ENCODE data around the gene ADCY9.

The ADCY9 gene

GRCh38 chr16:3950343-3951193, 165.7 kb downstream of the ADCY9 start:
- H3K4me2 ChIP-seq (ENCODE audit: low read depth, low read length, poor library complexity, severe bottlenecking), result no peak overlapping the region
- H3K4me3 ChIP-seq (ENCODE audit: insufficient read depth, low read length, poor library complexity, severe bottlenecking), result no peak overlapping the region
- no peaks in the 10 kb centered on the region for H3K9me3 ChIP-seq (ENCODE audit: insufficient read depth, low read length)
- no peaks in the 10 kb centered on the region for H3K36me3 ChIP-seq (ENCODE audit: low read length)
- H4K20me1 ChIP-seq (ENCODE audit: low read depth, low read length), result no peaks in the 10 kb centered on the region
- H3K9ac ChIP-seq (ENCODE audit: low read length), result no peak overlapping the region
- no peaks in the 10 kb centered on the region for H3K27me3 ChIP-seq (ENCODE audit: low read length)
- H3F3A ChIP-seq (ENCODE audit: insufficient read depth), result no peaks in the 10 kb centered on the region
- H3K9me2 ChIP-seq (replicated peaks; ENCODE audit: insufficient read depth, low read length), result no peaks in the 10 kb centered on the region
- no peaks in the 10 kb centered on the region for H3K79me2 ChIP-seq (ENCODE audit: insufficient read depth, low read length)
- TF ChIP-seq EZH2phosphoT487 (conservative IDR thresholded peaks at IDR 0.05; ENCODE audit: low read length) (no peak), CTCF (IDR thresholded peaks at IDR 0.05; ENCODE audit: insufficient read depth, low read length, poor library complexity, severe bottlenecking) (no peak)
- no peak overlapping the region for H3K27ac ChIP-seq (ENCODE audit: low read depth, low read length)
- H2AFZ ChIP-seq (ENCODE audit: low read depth, low read length, severe bottlenecking), result no peak overlapping the region

- no peak overlapping the region for H3K4me2 ChIP-seq (ENCODE audit: low read depth, low read length, poor library complexity, severe bottlenecking)
- no peaks in the 10 kb centered on the region for H3K9me2 ChIP-seq (replicated peaks; ENCODE audit: insufficient read depth, low read length)
- no peak overlapping the region for H3K4me3 ChIP-seq (ENCODE audit: insufficient read depth, low read length, poor library complexity, severe bottlenecking)
- no peak overlapping the region for H2AFZ ChIP-seq (ENCODE audit: low read depth, low read length, severe bottlenecking)
- no peaks in the 10 kb centered on the region for H3F3A ChIP-seq (ENCODE audit: insufficient read depth)
- H3K79me2 ChIP-seq (ENCODE audit: insufficient read depth, low read length), result no peaks in the 10 kb centered on the region
- no peaks in the 10 kb centered on the region for H3K36me3 ChIP-seq (ENCODE audit: low read length)
- no peak overlapping the region for H3K9ac ChIP-seq (ENCODE audit: low read length)
- no peaks in the 10 kb centered on the region for H4K20me1 ChIP-seq (ENCODE audit: low read depth, low read length)
- H3K27me3 ChIP-seq (ENCODE audit: low read length), result no peaks in the 10 kb centered on the region
- H3K27ac ChIP-seq (ENCODE audit: low read depth, low read length), result no peak overlapping the region
- H3K9me3 ChIP-seq (ENCODE audit: insufficient read depth, low read length), result no peaks in the 10 kb centered on the region
- TF ChIP-seq CTCF (IDR thresholded peaks at IDR 0.05; ENCODE audit: insufficient read depth, low read length, poor library complexity, severe bottlenecking) (no peak), EZH2phosphoT487 (conservative IDR thresholded peaks at IDR 0.05; ENCODE audit: low read length) (no peak)
Measured at GRCh38 chr16:3949946-3950342, 166.3 kb downstream of the ADCY9 start.

- TF ChIP-seq CTCF (IDR thresholded peaks at IDR 0.05; ENCODE audit: insufficient read depth, low read length, poor library complexity, severe bottlenecking) (no peak), EZH2phosphoT487 (conservative IDR thresholded peaks at IDR 0.05; ENCODE audit: low read length) (no peak)
- Histone ChIP-seq H3K9me3 (ENCODE audit: insufficient read depth, low read length) (no peaks in the 10 kb centered on the region), H3K4me3 (ENCODE audit: insufficient read depth, low read length, poor library complexity, severe bottlenecking) (no peak overlapping the region), H3K27me3 (ENCODE audit: low read length) (no peaks in the 10 kb centered on the region), H3F3A (ENCODE audit: insufficient read depth) (no peaks in the 10 kb centered on the region), H4K20me1 (ENCODE audit: low read depth, low read length) (no peaks in the 10 kb centered on the region), H3K27ac (ENCODE audit: low read depth, low read length) (no peak overlapping the region), H3K79me2 (ENCODE audit: insufficient read depth, low read length) (no peaks in the 10 kb centered on the region), H3K36me3 (ENCODE audit: low read length) (no peaks in the 10 kb centered on the region), H3K9me2 (replicated peaks; ENCODE audit: insufficient read depth, low read length) (no peaks in the 10 kb centered on the region), H3K9ac (ENCODE audit: low read length) (no peak overlapping the region), H3K4me2 (ENCODE audit: low read depth, low read length, poor library complexity, severe bottlenecking) (no peak overlapping the region), H2AFZ (ENCODE audit: low read depth, low read length, severe bottlenecking) (no peak overlapping the region)
Measured at GRCh38 chr16:3949287-3949686, 167.0 kb downstream of the ADCY9 start.

All from SU-DHL-6 (cell line).